GM12892 (cell line): ENCODE results near the gene PIM3.

Experiments used
- DNase-seq: peaks from one replicate; pipeline ENCODE4 v3.0.0; 2011; ENCODE audit not compliant: insufficient read length
- FAIRE-seq: peaks from 2 replicates; lab custom pipeline; 2011; peaks lifted over from hg19 to GRCh38; lab: Jason Lieb, UNC
- POLR2A ChIP-seq: IDR thresholded peaks from 2 replicates; pipeline ENCODE4 v1.6.1; 2011; ENCODE audit warnings: low read depth, low read length, control low read depth
- POLR2AphosphoS5 ChIP-seq: IDR thresholded peaks from 2 replicates; pipeline ENCODE4 v1.6.1; 2011; ENCODE audit warnings: low read depth, low read length, control low read depth
- TAF1 ChIP-seq: IDR thresholded peaks from 2 replicates; pipeline ENCODE4 v1.6.1; 2011; ENCODE audit warnings: low read depth, mild to moderate bottlenecking, control low read depth, low read length, borderline replicate concordance

Gene PIM3

DNA sequence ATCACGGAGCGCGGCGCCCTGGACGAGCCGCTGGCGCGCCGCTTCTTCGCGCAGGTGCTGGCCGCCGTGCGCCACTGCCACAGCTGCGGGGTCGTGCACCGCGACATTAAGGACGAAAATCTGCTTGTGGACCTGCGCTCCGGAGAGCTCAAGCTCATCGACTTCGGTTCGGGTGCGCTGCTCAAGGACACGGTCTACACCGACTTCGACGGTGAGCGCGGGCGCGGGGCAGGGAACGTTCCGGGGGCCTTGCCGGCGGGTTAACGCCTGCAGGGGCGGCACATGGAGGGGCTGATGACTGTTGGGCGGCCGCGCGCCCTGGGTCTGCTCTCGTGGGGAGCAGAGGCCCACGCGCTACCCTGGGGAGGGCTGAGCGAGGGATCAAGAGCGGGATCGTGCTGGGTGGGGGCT is 1.0 kb downstream of the PIM3 start:
- TF ChIP-seq POLR2A = no peak
- TF ChIP-seq POLR2AphosphoS5 = no peak
- no peak for TF ChIP-seq TAF1
- FAIRE-seq (peak; percentile 90), DNase-seq (no peak)

DNA sequence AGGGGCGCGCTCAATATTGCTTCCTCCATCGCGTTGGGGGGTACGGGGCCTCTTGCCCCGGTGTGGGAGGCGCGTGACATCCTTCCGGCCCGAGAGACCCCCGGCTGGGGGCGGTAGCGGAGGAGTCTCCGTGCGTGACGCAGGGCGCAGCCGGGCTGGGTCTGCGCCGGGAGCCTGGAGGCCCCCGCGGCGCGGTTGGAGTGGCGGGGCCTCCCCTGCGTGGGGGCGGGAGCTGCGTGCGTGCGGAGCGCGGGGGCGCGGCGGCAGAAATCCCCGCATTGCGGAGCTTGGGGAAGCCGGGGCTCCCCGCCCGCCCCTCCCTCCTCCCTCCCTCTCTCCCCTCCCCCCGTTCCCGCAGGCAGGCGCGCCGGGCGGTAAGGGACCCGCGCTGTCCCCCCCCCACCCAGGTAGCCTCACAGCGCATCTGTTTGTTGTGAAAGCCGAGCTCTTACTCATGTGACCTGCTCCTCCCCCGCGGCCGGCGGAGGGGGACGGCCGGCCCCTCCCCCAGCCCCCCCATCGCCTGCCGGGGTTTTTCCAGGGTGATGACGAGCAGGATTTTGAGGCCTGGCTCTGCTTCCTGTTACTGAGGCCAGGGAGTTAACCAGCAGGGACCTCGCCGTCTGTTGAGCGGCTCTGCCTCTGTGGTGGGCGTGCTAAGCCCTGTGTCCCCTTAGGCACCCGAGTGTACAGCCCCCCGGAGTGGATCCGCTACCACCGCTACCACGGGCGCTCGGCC is 1.6 kb downstream of the PIM3 start:
- FAIRE-seq (peak; percentile 92), DNase-seq (peak; percentile 75)
- TF ChIP-seq POLR2A (peak; percentile 66), TAF1 (no peak), POLR2AphosphoS5 (peak; percentile 65; the same call in 1 of the 2 replicates)

DNA sequence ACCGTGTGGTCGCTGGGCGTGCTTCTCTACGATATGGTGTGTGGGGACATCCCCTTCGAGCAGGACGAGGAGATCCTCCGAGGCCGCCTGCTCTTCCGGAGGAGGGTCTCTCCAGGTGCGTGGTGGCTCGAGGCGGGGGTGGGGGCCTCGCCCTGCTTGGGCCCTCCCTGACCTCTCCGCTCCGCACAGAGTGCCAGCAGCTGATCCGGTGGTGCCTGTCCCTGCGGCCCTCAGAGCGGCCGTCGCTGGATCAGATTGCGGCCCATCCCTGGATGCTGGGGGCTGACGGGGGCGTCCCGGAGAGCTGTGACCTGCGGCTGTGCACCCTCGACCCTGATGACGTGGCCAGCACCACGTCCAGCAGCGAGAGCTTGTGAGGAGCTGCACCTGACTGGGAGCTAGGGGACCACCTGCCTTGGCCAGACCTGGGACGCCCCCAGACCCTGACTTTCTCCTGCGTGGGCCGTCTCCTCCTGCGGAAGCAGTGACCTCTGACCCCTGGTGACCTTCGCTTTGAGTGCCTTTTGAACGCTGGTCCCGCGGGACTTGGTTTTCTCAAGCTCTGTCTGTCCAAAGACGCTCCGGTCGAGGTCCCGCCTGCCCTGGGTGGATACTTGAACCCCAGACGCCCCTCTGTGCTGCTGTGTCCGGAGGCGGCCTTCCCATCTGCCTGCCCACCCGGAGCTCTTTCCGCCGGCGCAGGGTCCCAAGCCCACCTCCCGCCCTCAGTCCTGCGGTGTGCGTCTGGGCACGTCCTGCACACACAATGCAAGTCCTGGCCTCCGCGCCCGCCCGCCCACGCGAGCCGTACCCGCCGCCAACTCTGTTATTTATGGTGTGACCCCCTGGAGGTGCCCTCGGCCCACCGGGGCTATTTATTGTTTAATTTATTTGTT is 2.4 kb downstream of the PIM3 start:
- DNase-seq (no peak), FAIRE-seq (peak; percentile 14)
- TF ChIP-seq POLR2A = no peak; the same call in none of the 2 replicates
- TF ChIP-seq POLR2AphosphoS5 = peak; percentile 19; the same call in 1 of the 2 replicates

DNA sequence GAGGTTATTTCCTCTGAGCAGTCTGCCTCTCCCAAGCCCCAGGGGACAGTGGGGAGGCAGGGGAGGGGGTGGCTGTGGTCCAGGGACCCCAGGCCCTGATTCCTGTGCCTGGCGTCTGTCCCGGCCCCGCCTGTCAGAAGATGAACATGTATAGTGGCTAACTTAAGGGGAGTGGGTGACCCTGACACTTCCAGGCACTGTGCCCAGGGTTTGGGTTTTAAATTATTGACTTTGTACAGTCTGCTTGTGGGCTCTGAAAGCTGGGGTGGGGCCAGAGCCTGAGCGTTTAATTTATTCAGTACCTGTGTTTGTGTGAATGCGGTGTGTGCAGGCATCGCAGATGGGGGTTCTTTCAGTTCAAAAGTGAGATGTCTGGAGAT is 3.1 kb downstream of the PIM3 start:
- no peak; the same call in 1 of the 2 replicates for TF ChIP-seq POLR2A
- TF ChIP-seq TAF1 = no peak
- no peak for TF ChIP-seq POLR2AphosphoS5
- FAIRE-seq = no peak
- DNase-seq = no peak

DNA sequence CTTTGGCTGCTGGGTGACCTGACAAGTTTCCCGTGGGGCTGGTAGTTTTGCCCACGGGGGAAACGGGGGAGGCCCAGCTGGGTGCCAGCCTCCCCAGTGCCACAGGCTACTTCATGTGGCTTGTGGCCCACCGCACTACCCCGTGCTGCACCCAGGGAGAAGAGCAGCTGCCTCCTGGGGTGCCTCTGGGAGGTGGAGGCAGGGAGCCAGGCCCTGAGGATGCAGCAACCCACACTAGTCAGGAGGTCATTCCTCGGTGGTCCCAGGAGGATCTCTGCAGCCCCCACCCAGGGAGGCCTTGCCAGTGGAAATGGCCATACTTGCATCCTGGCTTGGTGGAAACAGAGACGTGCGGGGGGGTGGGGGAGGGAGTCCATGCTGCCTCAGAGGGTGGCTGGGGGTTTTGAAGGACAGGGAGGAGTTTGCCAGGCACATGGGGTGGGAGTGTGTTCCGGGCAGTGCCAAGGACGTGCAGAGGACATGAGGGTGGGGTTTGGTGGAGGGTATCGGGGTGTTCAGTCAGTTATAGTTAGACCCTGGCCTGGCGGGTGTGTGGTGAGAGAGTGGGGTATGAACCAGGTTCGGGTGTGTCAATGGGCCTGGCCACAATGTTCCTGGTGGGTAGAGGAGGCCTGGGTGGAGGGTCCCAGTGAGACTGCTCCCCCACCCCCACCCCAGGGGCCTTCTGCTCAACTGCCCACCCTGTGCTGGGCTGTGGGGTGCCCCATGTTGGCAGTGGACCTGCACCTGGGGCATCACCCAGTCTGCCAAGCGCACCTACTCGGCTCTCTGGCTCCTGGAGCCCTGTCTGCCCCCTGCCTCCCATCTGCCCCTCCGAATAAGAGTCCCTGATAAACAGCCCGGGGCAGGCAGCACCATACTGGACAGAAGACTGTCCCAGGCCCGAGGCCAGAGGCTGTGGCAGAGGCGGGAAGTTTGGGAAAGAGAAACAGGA is 3.8 kb downstream of the PIM3 start:
- FAIRE-seq (peak; percentile 14), DNase-seq (no peak)
- TF ChIP-seq TAF1 = no peak
- peak; percentile 65 for TF ChIP-seq POLR2AphosphoS5
- TF ChIP-seq POLR2A = peak; percentile 58

DNA sequence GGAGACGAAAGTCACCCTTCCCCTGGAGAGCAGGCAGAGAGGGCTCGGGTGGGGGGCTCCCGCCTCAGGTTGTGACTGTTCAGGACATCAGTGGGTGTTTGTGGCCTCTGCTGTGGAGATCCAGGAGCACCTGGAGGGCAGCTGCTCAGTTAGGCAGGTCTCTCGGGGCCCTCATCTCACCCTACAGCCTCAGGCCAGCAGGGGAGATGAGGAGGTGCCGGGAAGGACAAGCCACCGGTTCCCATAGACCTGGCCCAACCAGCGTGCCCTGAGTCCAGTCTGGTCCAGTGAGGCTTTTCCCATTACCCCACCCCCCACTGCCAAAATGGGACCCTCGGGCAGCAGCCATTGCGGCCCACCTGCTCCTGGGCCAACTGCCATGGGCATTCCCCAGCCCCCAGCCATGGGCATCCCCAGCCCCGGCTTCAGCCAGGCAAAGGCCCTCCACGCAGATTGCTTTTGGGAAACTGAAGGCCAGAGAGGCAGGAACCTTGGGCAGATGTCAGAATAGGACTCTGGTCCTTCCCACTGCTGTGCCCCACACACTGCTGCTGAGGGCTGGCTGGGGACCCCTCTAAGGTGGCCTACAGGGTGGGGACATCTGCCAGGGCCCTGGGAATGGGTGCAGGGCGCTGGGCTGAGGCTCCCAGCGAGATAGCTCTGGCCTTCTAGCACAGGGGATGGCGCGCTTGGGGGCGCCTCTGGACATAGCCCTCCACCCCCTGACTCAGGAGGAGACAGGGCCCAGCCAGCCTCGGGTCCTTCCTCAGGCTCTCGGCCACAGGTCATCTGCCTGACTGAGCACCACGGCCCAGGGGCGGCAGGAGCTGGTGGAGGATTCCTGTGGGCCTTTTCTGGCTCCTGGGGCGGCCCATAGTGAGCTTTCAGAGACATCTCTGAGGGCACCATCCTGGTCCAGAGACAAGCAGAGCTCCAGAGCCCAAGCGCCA is 4.8 kb downstream of the PIM3 start:
- no peak for FAIRE-seq

DNA sequence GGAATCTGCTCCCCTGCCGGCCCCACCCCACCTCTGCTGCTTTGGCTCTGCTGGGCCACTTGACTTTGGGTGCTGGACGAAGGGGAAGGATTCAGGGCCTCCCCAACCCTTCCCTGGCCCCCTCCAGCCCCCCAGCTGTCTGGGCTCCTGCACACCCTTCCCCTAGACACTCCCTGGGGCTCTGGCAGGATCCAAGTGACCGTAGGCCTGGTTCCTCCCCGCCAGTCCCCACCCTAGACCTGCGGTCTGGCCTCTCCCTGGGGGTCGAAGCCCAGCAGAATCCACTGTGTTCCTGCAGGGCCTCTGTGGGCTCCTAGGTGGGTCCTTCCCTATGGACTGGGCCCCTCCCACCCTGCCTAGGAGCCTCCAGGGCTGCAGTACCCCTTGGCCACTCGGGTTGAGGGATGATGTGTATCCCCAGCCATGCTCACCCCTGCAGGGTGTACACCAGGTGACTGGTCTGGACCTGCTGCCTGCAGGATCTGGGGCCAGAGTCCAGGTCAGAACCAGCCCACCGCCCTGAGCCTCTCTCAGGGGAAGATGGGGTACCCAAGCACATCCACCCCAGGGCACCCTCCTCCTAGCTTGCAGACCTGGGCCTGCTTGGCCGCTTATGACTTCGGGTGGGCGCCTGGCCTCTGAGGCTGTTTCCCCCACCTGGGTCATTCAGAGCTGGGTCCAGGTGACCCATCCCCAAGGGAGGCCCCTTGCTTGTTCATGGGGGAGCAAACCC is 5.6 kb downstream of the PIM3 start:
- no peak; the same call in 1 of the 2 replicates for TF ChIP-seq POLR2AphosphoS5
- TF ChIP-seq POLR2A = no peak
- DNase-seq (no peak), FAIRE-seq (no peak)

More for the DNA sequence above, 4.8 kb downstream of the PIM3 start:
- no peak for DNase-seq
- TF ChIP-seq TAF1 (no peak), POLR2AphosphoS5 (peak; percentile 30), POLR2A (peak; percentile 63; the same call in 1 of the 2 replicates)

DNA sequence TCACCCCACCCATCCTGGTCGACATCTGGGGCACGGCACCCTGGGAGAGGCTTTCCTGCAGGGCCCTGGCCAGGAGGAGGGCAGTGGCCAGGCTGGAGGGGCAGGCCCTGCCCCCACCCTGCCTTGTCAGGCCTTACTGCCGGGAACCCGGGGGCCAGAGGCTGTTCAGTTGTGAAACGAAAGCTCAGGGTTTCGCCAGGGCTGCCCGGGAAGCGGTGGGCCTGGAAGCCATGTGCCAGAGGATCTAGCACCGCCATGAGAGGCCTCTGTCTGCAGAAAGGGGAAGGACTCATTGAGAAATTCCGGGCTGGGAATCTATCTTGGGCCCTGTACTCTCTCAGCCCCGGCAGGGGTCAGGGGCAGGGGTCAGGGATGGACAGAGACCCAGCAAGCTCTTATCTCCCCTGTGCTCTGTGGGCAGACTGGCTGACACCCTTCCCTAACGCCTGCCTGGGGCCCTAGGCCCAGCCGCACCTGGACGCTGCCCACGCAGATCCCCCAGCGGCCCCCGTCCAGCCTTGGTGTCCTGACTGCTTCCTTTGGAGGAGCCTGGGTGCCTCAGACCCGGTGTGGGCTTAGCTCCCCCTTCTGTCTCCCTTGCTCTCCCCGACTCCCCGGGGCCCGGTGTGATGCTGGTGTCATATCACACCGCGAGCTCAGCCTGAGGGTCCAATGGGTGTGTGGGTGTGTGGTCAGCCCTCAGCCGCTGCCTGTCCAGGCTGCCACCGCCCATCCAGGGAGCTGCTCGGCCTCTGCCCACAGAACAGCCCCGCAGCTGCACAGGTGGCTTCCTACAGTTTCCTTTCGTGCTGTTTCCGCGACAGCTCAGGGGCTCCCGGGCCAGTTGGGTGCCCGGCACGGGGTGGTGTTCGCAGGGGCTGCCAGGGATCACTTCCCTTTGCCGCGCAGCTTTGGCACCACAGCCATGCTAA is 6.5 kb downstream of the PIM3 start:
- DNase-seq (peak; percentile 27), FAIRE-seq (peak; percentile 76)
- no peak; the same call in 1 of the 2 replicates for TF ChIP-seq POLR2AphosphoS5
- TF ChIP-seq TAF1 = no peak
- TF ChIP-seq POLR2A = no peak

DNA sequence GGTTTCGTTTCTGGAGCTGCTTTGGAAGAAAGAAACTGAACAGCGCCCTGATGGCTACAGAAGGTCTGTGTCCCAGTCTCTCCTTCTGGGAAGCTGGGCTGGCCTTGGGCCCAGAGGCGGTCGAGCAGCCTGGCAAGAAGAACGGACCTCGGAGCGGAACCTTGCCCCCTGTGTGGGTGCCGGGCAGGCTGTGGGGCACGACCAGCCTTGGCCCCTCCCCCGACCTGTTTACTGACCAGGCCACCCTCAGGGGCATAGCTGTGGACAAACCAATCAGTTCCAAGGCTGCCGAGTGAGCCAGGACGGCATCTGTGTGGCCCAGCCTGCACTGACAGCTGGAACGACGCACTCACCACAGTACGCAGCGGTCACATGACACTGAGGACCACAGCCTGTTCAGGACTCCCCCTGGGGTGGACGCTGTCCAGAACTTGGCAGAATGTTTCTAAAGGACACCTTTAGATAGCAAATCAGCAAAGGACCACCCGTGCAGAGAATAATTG is 7.2 kb downstream of the PIM3 start:
- FAIRE-seq (no peak), DNase-seq (no peak)
- no peak for TF ChIP-seq POLR2A
